Upper lobe of left lung (tissue), 6 donors: Measurements from ENCODE around the gene POU3F1. TPM values are rescaled to one million over a fixed set of nuclear protein-coding genes. Genes with fewer than 3 reads are reported as not detected.

Experiments
- ATAC-seq, 2 donors: fragments of 200-7000 bp; cut with Tn5 transposase; one replicate each; pipeline ENCODE4 v1.9.1; 2022; ENCODE audit warnings: mild to moderate bottlenecking in 2 of 2, moderate library complexity in 2 of 2; ENCODE audit not compliant: low FRiP score in 2 of 2
- DNase-seq, 2 donors: peaks; one replicate each; pipeline ENCODE4 v3.0.0-alpha.2; 2019 to 2020
- H3K27ac ChIP-seq, 4 donors: fragments of 200-600 bp; sonication (generic); one replicate each; pipeline ENCODE4 v1.5.1; 2016 to 2019
- H3K27me3 ChIP-seq, 4 donors: fragments of 200-600 bp; sonication (generic); one replicate each; pipeline ENCODE4 v1.5.1; 2017 to 2019
- H3K36me3 ChIP-seq, 4 donors: fragments of 200-600 bp; sonication (generic); one replicate each; pipeline ENCODE4 v1.5.1; 2016 to 2019
- H3K4me1 ChIP-seq, 4 donors: fragments of 200-600 bp; sonication (generic); one replicate each; pipeline ENCODE4 v1.5.1; 2018 to 2019
- H3K4me3 ChIP-seq, 4 donors: fragments of 200-600 bp; sonication (generic); one replicate each; pipeline ENCODE4 v1.5.1; 2017 to 2019; ENCODE audit warnings: mild to moderate bottlenecking in 2 of 4, moderate library complexity in 1 of 4
- H3K9me3 ChIP-seq, 4 donors: fragments of 200-600 bp; sonication (generic); one replicate each; pipeline ENCODE4 v1.5.1; 2018 to 2019
- CTCF ChIP-seq, 6 experiments: fragments of 450-650 bp in 4 of 6; fragments of 200-600 bp in 2 of 6; sonication (generic) in 2 of 6; IDR thresholded peaks; one replicate each; pipeline ENCODE4 v1.5.1; 2016 to 2019; ENCODE audit warnings: antibody characterized with exemption in 6 of 6
- EP300 ChIP-seq, 4 donors: sonication (generic); formaldehyde crosslinking; IDR thresholded peaks; one replicate each; pipeline ENCODE4 v1.5.1; 2017; ENCODE audit warnings: antibody characterized with exemption in 4 of 4, control low read depth in 2 of 4
- POLR2A ChIP-seq, 4 donors: fragments of 450-650 bp; IDR thresholded peaks; one replicate each; pipeline ENCODE4 v1.5.1; 2016 to 2017; ENCODE audit warnings: antibody characterized with exemption in 4 of 4, mild to moderate bottlenecking in 2 of 4
- POLR2AphosphoS5 ChIP-seq, 2 donors: sonication (generic); formaldehyde crosslinking; IDR thresholded peaks; one replicate each; pipeline ENCODE4 v1.5.1; 2017; ENCODE audit warnings: antibody characterized with exemption in 2 of 2
- WGBS, 2 donors: methylation state at CpG; one replicate each; pipeline ENCODE4 v1.1.5; 2017 to 2018; 5-methylcytosine and 5-hydroxymethylcytosine counted together
- total RNA-seq, 6 donors: library from RNA; depleted of rRNA in 4 of 6; stranded (reverse); fragments of >200 nt in 4 of 6; gene quantifications; one replicate each; pipeline versions ENCODE4 v1.1.0 to v1.2.1, GENCODE V29; 2016 to 2021
- donor health status: DM: no; HTN: no; CAD: no; lungs with moderate emphysema.
- donor health status: DM: no; HTN: yes; CAD: no; lungs with severe emphysema.

Gene POU3F1
- total RNA-seq, 6 donors from 2014 or later = 0.40 to 1.0 TPM; not detected in 4

- ATAC-seq = no peak
- Histone ChIP-seq H3K27me3 (peaks cover 0 to 42% (median 27%) of the 10 kb centered on the region in 4 donors), H3K27ac (no peak overlapping the region), H3K4me3 (no peak overlapping the region), H3K36me3 (no peaks in the 10 kb centered on the region), H3K4me1 (peaks cover 18 to 33% (median 26%) of the 10 kb centered on the region in 4 donors), H3K9me3 (no peaks in the 10 kb centered on the region)
- WGBS, 2 donors = 83 to 91% methylated on average over 13 to 21 of the region's 21 CpGs
- no peak for TF ChIP-seq EP300 (IDR thresholded peaks at IDR 0.05)
- TF ChIP-seq CTCF (IDR thresholded peaks at IDR 0.05) = no peak
- TF ChIP-seq POLR2A (IDR thresholded peaks at IDR 0.05) = no peak
- TF ChIP-seq POLR2AphosphoS5 (IDR thresholded peaks at IDR 0.05) = no peak
- no peak for DNase-seq
Measured at GRCh38 chr1:38041936-38042834, 4.4 kb downstream of the POU3F1 start.

- Histone ChIP-seq H3K4me1 (peaks cover 5 to 6% (median 6%) of the 10 kb centered on the region in 4 donors), H3K36me3 (no peaks in the 10 kb centered on the region), H3K9me3 (no peaks in the 10 kb centered on the region), H3K27ac (no peak overlapping the region), H3K27me3 (peaks cover 0 to 27% (median 11%) of the 10 kb centered on the region in 4 donors), H3K4me3 (no peak overlapping the region)
- ATAC-seq (no peak), DNase-seq (no peak)
- 85 to 94% methylated on average over 17 of the region's 17 CpGs for WGBS, 2 donors
- no peak for TF ChIP-seq CTCF (IDR thresholded peaks at IDR 0.05)
- TF ChIP-seq POLR2AphosphoS5 (IDR thresholded peaks at IDR 0.05) = no peak
- no peak for TF ChIP-seq POLR2A (IDR thresholded peaks at IDR 0.05)
- TF ChIP-seq EP300 (IDR thresholded peaks at IDR 0.05) = no peak
Measured at GRCh38 chr1:38039331-38040088, 7.1 kb downstream of the POU3F1 start.

- ATAC-seq (no peak), DNase-seq (no peak)
- Histone ChIP-seq H3K9me3 (no peaks in the 10 kb centered on the region), H3K4me1 (no peaks in the 10 kb centered on the region), H3K27me3 (peaks cover 0 to 20% (median 5%) of the 10 kb centered on the region in 4 donors), H3K27ac (no peak overlapping the region), H3K36me3 (no peaks in the 10 kb centered on the region), H3K4me3 (no peak overlapping the region)
- 78 to 92% methylated on average over 9 to 10 of the region's 10 CpGs for WGBS, 2 donors
- TF ChIP-seq EP300 (IDR thresholded peaks at IDR 0.05) = no peak
- TF ChIP-seq POLR2A (IDR thresholded peaks at IDR 0.05) = no peak
- TF ChIP-seq POLR2AphosphoS5 (IDR thresholded peaks at IDR 0.05) = no peak
- TF ChIP-seq CTCF (IDR thresholded peaks at IDR 0.05) = no peak
Measured at GRCh38 chr1:38038861-38039260, 7.7 kb downstream of the POU3F1 start.

- no peaks in the 10 kb centered on the region for H3K4me1 ChIP-seq
- no peak overlapping the region for H3K4me3 ChIP-seq
- H3K27ac ChIP-seq = no peak overlapping the region
- DNase-seq (no peak), ATAC-seq (no peak)
- TF ChIP-seq EP300 (IDR thresholded peaks at IDR 0.05) (no peak), CTCF (IDR thresholded peaks at IDR 0.05) (peak in 1 of 6 experiments; percentile 11), POLR2AphosphoS5 (IDR thresholded peaks at IDR 0.05) (no peak), POLR2A (IDR thresholded peaks at IDR 0.05) (no peak)
- 28 to 45% methylated on average over 5 of the region's 5 CpGs for WGBS, 2 donors
- no peaks in the 10 kb centered on the region for H3K9me3 ChIP-seq
- no peaks in the 10 kb centered on the region for H3K36me3 ChIP-seq
- peaks cover 0 to 6% (median 0%) of the 10 kb centered on the region in 4 donors for H3K27me3 ChIP-seq
Measured at GRCh38 chr1:38037221-38037939, 9.2 kb downstream of the POU3F1 start.
